Subcutaneous abdominal adipose tissue (tissue), 5 donors: ENCODE measurements around the gene TMEM163.

Experiments
- H3K27ac ChIP-seq: one replicate; pipeline ENCODE4 v1.7.0; 2013; ENCODE audit warnings: low read depth, mild to moderate bottlenecking, inconsistent platforms, low read length, moderate library complexity
- H3K27me3 ChIP-seq, 5 donors: one replicate each; pipeline ENCODE4 v1.7.0; 2013; ENCODE audit warnings: low read length in 5 of 5, inconsistent platforms in 1 of 5; ENCODE audit not compliant: control insufficient read depth in 5 of 5, insufficient read depth in 4 of 5
- H3K36me3 ChIP-seq, 5 donors: one replicate each; pipeline ENCODE4 v1.7.0; 2013; ENCODE audit warnings: low read length in 5 of 5; ENCODE audit not compliant: control insufficient read depth in 5 of 5, insufficient read depth in 5 of 5
- H3K4me1 ChIP-seq, 5 donors: one replicate each; pipeline ENCODE4 v1.7.0; 2013; ENCODE audit warnings: low read length in 5 of 5, mild to moderate bottlenecking in 3 of 5, moderate library complexity in 1 of 5; ENCODE audit not compliant: control insufficient read depth in 5 of 5, insufficient read depth in 5 of 5
- H3K4me3 ChIP-seq, 5 donors: one replicate each; pipeline ENCODE4 v1.7.0; 2013; ENCODE audit warnings: low read length in 5 of 5, low read depth in 1 of 5
- H3K9ac ChIP-seq, 5 donors: one replicate each; pipeline ENCODE4 v1.7.0; 2013; ENCODE audit warnings: low read length in 5 of 5, mild to moderate bottlenecking in 4 of 5, moderate library complexity in 3 of 5
- H3K9me3 ChIP-seq, 5 donors: one replicate each; pipeline ENCODE4 v1.7.0; 2013; ENCODE audit warnings: low read length in 5 of 5; ENCODE audit not compliant: control insufficient read depth in 5 of 5
- donor health status: healthy.
- donor health status: healthy.
- donor health status: healthy.
- donor health status: healthy.
- donor health status: healthy.

The TMEM163 gene

GRCh38 chr2:134564549-134564948, 154.3 kb downstream of the TMEM163 start:
- Histone ChIP-seq H3K4me1 (peaks cover 0 to 5% (median 0%) of the 10 kb centered on the region in 5 donors), H3K4me3 (no peak overlapping the region), H3K27me3 (no peaks in the 10 kb centered on the region), H3K9ac (no peak overlapping the region), H3K36me3 (no peaks in the 10 kb centered on the region), H3K27ac (no peak overlapping the region), H3K9me3 (no peaks in the 10 kb centered on the region)

- Histone ChIP-seq H3K9ac (no peak overlapping the region), H3K9me3 (no peaks in the 10 kb centered on the region), H3K4me3 (no peak overlapping the region), H3K4me1 (no peaks in the 10 kb centered on the region), H3K36me3 (no peaks in the 10 kb centered on the region), H3K27ac (no peak overlapping the region), H3K27me3 (no peaks in the 10 kb centered on the region)
These were observed 160.5 kb downstream of the TMEM163 start for GRCh38 chr2:134558208-134558830.

- Histone ChIP-seq H3K4me3 (no peak overlapping the region), H3K27ac (no peak overlapping the region), H3K27me3 (peaks cover 0 to 3% (median 0%) of the 10 kb centered on the region in 5 donors), H3K4me1 (no peaks in the 10 kb centered on the region), H3K9ac (no peak overlapping the region), H3K9me3 (no peaks in the 10 kb centered on the region), H3K36me3 (no peaks in the 10 kb centered on the region)
These were observed 163.4 kb downstream of the TMEM163 start for GRCh38 chr2:134555411-134555810.

GRCh38 chr2:134553657-134554056, 165.1 kb downstream of the TMEM163 start:
- no peak overlapping the region for H3K9ac ChIP-seq
- peaks cover 0 to 2% (median 0%) of the 10 kb centered on the region in 5 donors for H3K36me3 ChIP-seq
- H3K27ac ChIP-seq, result no peak overlapping the region
- no peak overlapping the region for H3K4me3 ChIP-seq
- peaks cover 0 to 3% (median 0%) of the 10 kb centered on the region in 5 donors for H3K27me3 ChIP-seq
- no peaks in the 10 kb centered on the region for H3K4me1 ChIP-seq
- no peaks in the 10 kb centered on the region for H3K9me3 ChIP-seq

- Histone ChIP-seq H3K27ac (no peak overlapping the region), H3K36me3 (peaks cover 0 to 2% (median 0%) of the 10 kb centered on the region in 5 donors), H3K27me3 (peaks cover 0 to 3% (median 0%) of the 10 kb centered on the region in 5 donors), H3K9me3 (no peaks in the 10 kb centered on the region), H3K9ac (no peak overlapping the region), H3K4me3 (no peak overlapping the region), H3K4me1 (no peaks in the 10 kb centered on the region)
These were observed 168.1 kb downstream of the TMEM163 start for GRCh38 chr2:134550566-134551164.

- H3K36me3 ChIP-seq, result peaks cover 0 to 2% (median 0%) of the 10 kb centered on the region in 5 donors
- H3K27me3 ChIP-seq, result peaks cover 0 to 3% (median 0%) of the 10 kb centered on the region in 5 donors
- H3K4me3 ChIP-seq, result no peak overlapping the region
- H3K9ac ChIP-seq, result no peak overlapping the region
- H3K9me3 ChIP-seq, result no peaks in the 10 kb centered on the region
- H3K27ac ChIP-seq, result no peak overlapping the region
- H3K4me1 ChIP-seq, result no peaks in the 10 kb centered on the region
These were observed 169.7 kb downstream of the TMEM163 start for GRCh38 chr2:134549104-134549503.

- H3K4me1 ChIP-seq, result peaks cover 0 to 3% (median 0%) of the 10 kb centered on the region in 5 donors
- no peak overlapping the region for H3K9ac ChIP-seq
- H3K36me3 ChIP-seq, result no peaks in the 10 kb centered on the region
- no peak overlapping the region for H3K4me3 ChIP-seq
- H3K9me3 ChIP-seq, result peaks cover 0 to 5% (median 0%) of the 10 kb centered on the region in 5 donors
- no peak overlapping the region for H3K27ac ChIP-seq
- H3K27me3 ChIP-seq, result no peaks in the 10 kb centered on the region
These were observed 177.8 kb downstream of the TMEM163 start for GRCh38 chr2:134540990-134541389.

- Histone ChIP-seq H3K27me3 (no peaks in the 10 kb centered on the region), H3K9ac (no peak overlapping the region), H3K9me3 (peaks cover 0 to 5% (median 0%) of the 10 kb centered on the region in 5 donors), H3K4me1 (peaks cover 0 to 3% (median 0%) of the 10 kb centered on the region in 5 donors), H3K36me3 (no peaks in the 10 kb centered on the region), H3K27ac (no peak overlapping the region), H3K4me3 (no peak overlapping the region)
These were observed 178.8 kb downstream of the TMEM163 start for GRCh38 chr2:134539981-134540380.

- Histone ChIP-seq H3K4me3 (no peak overlapping the region), H3K4me1 (peaks cover 0 to 3% (median 0%) of the 10 kb centered on the region in 5 donors), H3K27ac (no peak overlapping the region), H3K9ac (no peak overlapping the region), H3K36me3 (no peaks in the 10 kb centered on the region), H3K27me3 (no peaks in the 10 kb centered on the region), H3K9me3 (peaks cover 0 to 5% (median 0%) of the 10 kb centered on the region in 5 donors)
These were observed 181.1 kb downstream of the TMEM163 start for GRCh38 chr2:134537702-134538101.

GRCh38 chr2:134537121-134537520, 181.7 kb downstream of the TMEM163 start:
- Histone ChIP-seq H3K36me3 (no peaks in the 10 kb centered on the region), H3K4me3 (no peak overlapping the region), H3K27me3 (no peaks in the 10 kb centered on the region), H3K27ac (no peak overlapping the region), H3K4me1 (peaks cover 0 to 3% (median 0%) of the 10 kb centered on the region in 5 donors), H3K9ac (no peak overlapping the region), H3K9me3 (peaks cover 0 to 5% (median 0%) of the 10 kb centered on the region in 5 donors)
